HG03045 (cell line): ENCODE measurements around the gene C3orf20.
"Not testable (repeated sequence)": the region's sequence is repeated elsewhere in the genome, so short reads cannot be mapped to it uniquely, and the experiment has no call there.

ENCODE experiments used
- ATAC-seq: cut with Tn5 transposase; IDR thresholded peaks from one replicate; pipeline ENCODE4 v1.9.1; 2021; ENCODE audit warnings: mild to moderate bottlenecking, moderate library complexity; ENCODE audit not compliant: unreplicated experiment

C3orf20 gene

DNA sequence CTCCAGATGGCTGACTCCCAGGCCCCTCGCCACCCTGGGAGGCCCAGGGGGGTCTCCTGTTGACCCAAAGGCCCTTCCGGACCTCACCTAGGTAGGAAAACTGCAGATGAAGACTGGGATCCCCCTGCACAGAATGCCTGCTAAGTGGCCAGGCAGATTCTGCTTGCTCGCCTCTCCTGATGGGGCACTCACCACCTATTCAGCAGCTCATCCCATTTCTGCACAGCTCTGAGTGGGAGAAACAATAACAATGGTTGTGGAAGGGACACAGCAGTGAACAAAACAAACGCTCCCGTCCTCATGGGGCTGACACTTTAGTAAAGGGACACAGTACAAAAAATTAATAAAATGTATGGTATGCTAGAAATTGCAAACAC, 118.9 kb downstream of the C3orf20 start:
- ATAC-seq: no peak

DNA sequence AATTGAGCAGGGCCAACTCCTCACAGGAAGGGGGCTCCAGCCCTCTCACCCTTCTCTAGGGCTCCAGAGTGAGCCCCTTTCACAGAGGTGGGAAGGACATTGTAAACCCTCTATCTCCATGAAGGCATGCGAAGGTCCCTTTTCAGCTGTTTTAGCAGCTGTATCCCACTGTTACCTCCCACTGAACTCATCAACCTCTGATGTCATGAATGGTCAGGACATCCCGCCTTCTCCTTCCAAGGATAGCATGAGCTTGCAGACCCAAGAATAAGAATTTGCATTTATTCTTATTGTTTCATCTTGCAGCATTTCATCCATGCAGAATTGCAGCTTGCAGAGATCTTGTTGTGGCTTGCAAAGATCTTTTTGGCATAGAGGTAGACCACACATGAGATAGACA, 119.5 kb downstream of the C3orf20 start:
- no peak for ATAC-seq

DNA sequence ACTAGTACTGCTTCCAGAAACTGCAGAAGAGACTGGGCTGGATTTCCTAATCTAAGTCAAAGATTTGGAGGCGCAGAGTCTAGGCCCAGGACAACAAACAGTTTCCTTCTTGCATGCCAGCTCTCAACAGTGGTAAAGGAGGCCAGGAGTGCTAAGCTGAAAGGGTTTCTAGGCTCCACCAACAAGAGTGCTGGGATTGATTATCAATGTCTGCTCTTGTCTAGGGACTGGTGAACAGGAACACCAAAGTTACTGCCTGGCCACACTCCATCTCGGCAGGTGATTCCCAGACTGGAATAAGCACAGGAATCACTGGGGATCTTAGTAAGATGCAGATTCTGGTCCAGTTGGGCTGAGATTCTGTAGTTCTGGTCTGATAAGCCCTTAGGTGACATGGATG, 121.1 kb downstream of the C3orf20 start:
- no peak for ATAC-seq

DNA sequence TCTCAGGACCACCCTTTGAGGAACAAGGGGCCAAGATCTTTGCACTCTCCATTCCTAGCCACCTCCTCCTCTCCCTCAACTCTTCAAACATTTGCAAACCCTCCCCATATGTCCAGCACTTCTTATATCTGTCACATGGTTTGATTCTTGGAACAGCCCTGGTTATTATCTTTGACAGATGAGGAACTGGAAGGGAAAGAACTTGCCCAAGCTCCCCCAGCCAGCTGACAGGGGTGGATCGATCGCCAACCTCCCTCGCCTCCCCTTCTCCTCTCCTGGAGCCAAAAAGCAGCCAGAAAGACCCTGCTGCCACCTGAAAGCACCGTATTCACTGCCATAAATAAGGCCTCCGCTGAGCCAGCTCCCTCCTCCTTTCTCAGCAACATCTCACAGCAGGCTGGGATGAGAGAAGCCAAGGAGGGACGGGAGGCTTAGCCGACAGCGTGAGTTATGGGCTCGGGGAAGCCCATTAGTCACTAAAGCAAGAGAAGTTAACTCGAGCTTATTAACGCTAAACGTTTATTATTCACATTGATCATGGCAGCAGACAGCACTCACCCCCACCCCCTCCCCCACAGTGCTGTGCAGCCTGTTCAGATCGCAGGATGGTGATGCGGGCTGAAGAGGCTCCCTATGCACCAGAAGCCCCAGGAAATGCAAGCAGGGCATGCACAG, 121.6 kb downstream of the C3orf20 start:
- ATAC-seq: no peak

DNA sequence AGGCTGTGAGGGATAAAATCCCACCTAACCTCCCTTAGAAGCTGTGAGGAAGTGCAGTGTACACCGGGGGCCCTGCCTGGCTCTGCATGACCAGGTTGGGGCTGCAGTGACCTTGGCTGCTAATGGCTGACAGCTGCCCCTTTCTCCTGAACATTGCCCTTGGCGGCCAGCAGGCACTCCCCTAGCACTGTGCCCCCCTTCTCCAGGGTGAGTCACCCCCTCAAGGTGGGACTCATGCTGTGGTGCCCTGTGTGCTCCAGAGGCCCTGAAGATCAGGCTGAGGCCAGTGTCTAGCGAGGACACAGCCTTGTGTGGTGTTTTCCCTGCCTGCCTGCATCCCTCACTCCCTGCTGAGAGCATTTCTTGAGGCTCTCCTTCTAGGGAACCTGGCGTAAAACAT, 122.8 kb downstream of the C3orf20 start:
- no peak for ATAC-seq

DNA sequence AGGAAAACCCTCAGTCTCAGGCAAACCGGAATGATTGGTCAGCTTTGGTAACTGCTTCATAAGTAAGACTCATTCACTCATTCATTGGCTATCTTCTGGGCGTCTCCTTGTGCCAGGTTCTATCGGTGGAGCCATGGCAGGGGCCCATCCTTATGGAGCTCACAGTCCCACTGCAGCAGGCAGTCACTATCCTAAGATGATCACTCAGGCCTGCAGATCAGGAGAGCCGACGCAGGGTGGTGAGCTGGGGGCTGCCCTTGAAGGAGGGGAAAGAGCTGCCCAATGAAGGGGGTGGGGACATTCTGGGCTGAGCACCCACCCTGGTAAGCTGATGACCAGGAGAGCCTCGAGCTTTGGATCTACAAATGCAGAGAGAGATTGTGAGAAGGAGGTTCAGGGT, 123.3 kb downstream of the C3orf20 start:
- ATAC-seq: no peak

DNA sequence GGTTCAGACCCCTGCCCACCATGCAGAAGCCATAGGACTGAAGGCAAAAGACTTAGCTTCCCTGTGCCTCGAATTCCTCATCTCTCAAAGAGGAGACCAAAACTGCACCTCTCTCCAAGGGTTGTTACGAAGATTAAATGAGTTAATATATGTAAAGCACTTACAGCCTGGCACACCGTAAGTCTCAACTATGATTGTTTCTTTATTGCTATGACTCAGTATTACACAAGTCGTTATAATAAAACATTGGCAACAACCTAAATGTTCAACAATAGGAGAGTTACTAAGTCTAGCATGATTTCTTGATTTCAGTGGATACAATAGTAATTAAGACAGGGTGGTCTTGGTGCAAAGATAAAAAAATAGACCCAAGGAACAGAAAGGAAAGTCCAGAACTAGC, 124.2 kb downstream of the C3orf20 start:
- no peak for ATAC-seq

DNA sequence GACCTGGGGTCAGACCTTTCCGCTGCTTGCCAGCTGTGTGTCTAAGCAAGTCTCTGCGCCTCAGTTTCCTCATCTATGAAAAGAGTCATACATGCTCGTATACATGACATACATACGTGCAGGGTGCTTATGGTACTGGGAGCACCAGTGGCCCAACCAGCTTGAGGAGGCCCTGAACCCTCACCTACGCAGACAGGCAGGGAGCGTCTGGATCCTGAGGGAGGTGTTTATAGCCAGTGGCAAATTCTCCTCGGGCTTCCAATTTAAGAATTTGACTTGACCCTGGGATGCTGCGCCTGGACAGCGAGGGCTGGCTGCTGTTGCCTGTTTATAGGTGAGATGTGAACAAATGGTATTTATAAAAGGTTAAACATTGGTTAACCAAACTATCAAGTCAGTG, 126.1 kb downstream of the C3orf20 start:
- ATAC-seq: no peak

DNA sequence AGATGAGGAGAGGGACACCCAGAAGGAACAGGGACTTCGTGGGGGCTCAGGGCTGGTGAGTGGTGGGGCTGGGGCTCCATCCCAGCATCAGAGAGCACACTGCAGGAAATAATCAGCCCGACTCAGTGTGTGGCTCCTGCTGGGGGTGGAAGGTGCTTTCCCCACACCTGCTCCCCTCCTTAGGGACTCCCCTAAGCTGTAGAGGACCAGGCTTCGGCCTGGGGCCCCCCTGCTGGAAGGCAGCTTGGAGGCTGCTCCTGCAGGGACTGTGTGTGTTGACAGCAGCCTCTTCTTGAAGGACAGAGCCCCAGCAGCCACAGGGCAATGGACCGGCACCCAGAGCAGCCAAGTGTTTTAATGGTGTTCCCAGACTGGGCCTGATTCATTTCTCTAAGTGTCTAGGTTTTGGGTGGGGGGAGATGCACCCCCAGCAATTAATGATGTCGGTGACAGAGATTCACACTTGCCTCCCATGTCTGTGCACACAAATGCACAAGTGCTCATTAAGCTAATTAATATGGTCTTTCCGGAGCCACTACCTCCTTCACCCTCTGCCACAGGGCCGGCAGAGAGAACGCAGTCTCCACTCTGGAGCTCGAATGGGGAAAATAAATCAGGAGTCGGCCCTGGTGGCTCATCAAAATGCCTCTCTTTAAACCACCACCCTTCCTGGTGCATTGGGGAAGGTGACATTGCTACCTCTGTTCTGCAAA, 126.9 kb downstream of the C3orf20 start:
- no peak for ATAC-seq

DNA sequence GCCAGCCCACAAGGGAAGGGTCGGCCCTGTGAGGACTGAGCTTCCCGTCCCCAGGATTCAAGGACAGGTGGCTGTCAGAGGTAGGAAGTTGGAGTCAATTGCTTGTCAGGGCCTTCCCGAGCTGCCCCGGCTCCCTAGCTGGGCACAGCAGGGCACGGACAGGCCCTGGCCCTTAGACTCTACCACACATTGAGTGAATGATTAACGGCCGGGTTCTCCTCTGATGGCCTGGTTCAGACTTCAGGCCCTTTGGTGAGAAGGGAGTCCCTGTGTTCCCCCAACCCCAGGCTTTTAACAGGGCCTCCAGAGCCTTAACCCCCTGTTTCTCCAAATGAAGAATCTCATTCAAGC, 127.4 kb downstream of the C3orf20 start:
- ATAC-seq: no peak

DNA sequence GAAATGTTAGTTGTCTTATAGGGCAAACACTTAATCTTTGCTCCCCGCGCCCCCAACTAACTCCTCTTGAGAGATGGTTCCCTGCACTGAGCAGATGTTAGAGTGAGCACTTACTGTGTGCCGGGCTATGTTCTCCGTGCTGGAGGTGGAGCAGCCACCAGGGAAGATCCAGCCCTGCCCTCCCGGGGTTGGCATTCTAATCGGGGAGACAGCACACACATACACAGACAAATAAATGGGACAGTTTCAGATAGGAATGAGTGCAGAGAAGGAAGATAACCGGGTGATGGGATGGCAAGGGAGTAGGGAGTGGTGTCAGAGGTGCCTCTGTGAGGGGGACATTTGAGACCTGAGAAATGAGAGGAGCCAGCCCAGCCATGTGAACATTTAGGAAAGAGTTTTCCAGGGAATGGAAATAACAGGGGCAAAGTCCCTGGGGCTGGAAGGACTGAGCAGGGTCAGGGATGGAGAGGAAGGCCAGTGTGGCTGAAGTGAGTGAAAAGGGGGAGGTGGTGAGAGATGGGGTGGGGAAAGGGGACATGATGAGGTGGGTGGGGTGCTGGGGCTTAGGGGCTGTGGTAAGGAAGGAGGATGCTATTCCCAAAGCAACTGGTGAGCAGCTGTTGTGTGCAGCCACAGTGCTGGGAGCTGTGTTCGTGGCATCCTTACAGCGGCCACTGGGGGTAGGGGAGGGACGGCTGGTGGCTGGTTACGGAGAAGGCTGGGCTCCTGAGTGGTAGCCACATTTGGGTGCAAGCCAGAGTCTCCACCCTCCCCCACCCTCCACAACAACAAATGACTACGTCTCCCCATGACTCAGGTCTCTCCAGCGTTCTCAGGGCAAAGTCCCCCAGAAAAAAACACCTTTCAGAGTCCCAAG, 128.4 kb downstream of the C3orf20 start:
- no peak for ATAC-seq

DNA sequence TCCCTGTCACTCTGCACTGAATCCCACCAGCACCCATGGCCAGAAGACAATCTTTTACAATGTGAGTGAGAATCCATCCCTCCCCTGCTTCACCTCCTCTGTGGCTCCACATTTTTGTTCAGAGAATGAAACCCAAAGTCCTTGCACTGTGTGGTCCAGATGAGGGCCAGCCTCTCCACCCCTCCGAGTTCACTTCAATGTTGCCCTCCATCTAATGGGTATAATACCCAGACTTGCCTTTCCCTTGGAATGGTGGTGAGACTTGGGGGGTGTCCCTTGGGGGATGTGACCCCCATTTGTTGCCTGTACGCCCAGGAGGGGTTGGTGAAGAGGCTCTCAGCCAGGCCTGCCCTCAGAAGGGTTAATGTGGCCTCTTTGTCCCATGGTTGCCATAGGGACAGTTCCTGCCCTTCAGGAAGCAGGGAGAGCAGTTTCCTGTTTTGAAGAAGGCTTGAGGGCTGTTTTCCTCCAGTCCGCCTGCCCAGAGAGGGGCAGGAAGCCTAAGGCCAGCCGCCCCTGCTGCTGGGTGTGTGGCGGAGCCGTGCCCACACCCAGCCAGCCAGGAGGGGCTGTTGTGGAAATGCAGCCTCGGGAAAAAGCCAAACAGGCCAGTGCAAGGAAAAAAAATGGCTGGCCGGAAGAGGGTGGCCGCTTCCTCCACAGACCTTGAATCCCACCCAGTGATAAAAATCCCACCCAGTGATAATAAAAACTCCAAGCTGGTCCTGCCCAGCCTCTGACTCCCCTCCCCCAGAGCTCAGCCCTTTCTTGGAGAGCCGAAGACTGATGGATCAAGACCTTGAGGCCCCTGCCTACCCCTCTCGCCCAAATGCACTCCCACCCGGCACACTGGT, 129.3 kb downstream of the C3orf20 start:
- no peak for ATAC-seq

DNA sequence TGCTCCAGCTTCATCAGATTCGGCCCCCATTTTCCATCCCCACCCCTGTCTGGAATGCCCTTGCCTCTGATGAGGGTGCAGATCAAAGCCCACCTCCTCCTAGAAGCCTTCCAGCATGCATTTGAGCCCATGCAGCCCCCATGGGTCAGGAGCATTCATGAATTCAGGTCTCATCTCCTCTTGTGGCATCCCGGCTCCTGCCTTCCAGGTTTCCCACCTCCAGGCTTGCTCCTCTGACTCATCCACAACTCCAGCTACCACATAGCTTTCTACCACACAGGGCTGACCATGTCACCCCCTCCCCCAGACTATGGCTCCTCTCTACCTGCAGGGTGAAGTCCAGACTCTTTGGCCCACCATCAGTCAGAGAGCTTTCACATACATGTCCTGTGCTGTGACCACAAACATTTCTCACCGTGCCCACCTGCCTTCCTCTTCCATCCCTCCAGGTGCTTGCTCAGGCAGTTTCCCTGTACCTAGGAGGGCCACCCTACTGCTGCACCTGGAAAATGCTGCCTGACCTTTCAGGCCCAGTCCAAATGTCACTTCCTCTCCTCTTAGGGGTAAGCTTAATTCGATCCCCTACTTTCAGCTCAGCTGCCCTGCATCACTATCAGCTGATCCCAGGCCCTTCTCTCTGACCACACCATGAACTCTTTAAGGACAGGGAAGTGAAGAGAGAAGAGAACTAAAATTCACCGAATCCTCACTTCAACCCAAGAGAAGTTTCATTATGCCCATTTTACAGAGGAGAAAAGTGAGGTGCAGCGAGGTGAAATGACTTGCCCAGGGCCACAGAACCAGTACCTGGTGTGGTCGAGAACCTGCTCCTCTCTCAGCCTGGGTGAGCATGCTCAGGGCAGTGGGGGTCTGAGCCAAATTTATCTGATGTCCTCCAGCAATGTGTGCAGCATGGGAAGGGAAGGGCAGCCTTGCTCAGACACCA, 130.2 kb downstream of the C3orf20 start:
- no peak for ATAC-seq

DNA sequence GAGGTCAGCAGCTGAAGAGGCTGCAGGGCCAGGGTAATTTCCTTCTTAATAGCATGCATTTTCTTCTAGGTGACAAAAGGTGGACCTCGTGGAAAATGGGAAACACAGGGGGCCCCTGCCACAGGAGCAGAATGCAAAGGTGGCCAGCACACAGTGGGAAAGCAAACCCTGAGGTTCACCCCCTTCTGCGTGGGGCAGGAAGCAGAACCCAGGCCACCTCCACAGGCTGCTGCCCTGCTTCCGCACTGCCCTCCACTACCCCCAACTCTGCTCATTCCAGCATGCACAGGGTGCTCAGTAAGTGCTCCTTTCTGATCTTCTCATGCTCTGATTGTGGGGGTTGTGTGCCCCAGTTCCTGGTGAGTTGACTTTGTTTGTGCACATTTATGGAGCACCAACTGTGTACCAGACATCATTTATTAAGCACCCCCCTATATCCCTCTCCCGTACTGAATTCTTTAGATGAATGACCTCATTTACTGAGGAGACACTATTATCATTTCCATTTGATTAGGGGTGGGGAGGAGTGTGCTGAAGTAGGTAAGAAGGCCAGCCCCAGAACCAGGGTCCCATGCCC, 131.1 kb downstream of the C3orf20 start:
- no peak for ATAC-seq

DNA sequence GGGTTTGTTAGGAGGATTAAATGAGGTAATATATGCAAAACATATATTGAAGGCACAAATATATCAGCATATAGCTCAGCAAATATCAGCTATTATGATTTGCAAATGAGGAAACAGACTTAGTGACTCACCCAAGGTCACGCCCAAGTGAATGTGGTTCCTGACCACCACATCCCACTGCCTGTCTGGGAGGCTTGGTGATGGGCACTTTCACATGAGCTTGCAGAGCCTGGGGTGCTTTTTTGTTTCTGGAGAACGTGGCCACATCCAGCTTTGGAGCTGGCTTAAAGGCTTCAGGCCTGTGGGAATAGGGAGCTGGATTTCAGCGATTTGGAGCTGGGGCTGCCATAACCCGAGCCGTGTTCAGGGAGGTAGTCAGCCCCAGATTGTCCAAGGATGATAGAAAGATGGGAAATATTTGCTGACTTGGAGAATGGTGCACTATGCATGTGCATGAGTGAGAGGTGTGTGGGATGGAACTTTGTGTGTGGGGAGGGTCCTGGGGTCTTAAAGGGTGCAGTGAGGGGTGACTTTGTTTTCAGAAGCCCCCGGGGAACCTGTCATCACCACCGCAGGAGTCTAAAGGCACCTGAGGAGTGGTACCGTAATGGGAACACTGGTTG, 131.8 kb downstream of the C3orf20 start:
- ATAC-seq: no peak

DNA sequence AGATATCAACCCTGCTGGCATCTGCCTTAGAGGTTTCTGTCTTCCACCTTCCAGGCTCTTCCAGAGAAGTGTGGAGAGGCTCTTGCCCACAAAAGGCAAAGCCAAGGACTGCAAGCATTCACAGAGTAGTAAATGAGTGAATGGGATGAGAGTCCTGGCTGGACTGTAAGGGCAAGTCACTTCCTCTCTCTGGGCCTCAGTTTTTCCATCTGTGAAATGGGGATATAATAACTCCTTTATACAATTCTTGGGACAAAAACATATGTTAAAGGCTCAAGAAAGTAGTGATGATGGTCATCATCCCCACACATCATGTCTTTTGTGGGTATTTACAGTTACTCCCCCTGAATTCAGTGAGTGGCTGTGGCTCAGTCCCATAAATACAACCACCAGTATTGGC, 133.1 kb downstream of the C3orf20 start:
- ATAC-seq: no peak

DNA sequence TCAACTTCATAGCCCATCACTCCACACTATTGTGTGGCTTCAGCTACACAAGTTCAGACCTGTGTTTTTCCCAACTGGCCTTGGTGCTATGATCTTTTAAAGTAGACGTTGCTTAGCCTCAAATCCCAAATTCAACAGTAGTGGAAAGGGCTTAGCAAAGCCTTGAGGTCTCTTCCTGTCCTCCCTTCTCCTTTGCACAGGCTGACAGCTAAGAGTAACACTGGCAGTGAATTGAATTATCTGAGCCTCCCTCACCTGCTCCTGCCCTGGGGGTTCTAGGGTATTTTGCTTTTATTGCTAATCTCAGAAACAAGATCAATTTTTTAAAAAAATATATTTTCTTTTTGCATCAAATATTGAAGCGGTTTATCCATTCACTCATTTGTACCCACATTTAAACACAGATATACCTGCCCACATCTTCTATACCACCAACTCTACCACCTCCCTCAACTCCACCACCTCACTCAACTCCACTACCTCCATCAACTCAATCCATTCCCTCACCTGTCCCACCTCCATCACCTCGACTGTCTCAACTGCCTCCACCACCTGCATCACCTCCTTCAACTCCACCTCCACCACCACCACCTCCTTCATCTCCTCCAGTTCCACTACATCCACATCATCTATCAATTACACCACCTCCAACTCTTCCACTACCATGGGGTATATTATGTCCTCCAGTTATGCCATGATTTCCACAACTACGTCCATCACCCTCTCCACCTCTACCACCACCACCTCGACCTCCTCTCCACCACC, 133.7 kb downstream of the C3orf20 start:
- no peak for ATAC-seq

DNA sequence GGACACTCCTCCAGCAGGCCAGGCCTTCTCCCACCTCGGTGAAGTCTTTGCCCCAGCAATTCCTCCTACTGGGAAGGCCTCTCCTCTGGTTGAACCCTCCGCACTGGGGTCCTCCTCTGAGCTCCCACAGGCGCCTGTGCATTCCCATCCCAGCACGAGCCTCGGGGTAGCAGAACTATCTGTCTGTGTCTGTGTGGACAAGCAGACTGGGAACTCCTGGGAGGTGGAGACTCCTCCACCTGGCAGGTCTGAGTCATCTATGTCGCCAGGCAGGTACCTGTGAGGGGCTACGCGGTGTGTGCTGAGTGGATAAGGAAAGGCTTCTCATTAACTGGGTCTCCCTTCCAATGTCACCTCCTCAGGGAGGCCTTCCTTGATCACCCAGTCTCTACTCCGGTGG, 134.7 kb downstream of the C3orf20 start:
- ATAC-seq: not testable (repeated sequence)
